GM21576 (cell line): Measurements from ENCODE around the gene E2F6.
"Not testable (repeated sequence)": the region's sequence is repeated elsewhere in the genome, so short reads cannot be mapped to it uniquely, and the experiment has no call there.

Experiments used
- ATAC-seq: cut with Tn5 transposase; IDR thresholded peaks from one replicate; pipeline ENCODE4 v1.9.1; 2021; ENCODE audit warnings: mild to moderate bottlenecking, moderate library complexity; ENCODE audit not compliant: unreplicated experiment

E2F6 gene

GRCh38 chr2:11416931-11417330 lies 49.0 kb downstream of the E2F6 start:
- no peak for ATAC-seq

GRCh38 chr2:11416186-11416585 lies 49.8 kb downstream of the E2F6 start:
- ATAC-seq = no peak

- no peak for ATAC-seq
These were observed 51.4 kb downstream of the E2F6 start for GRCh38 chr2:11414372-11415124.

GRCh38 chr2:11412449-11412810 lies 53.5 kb downstream of the E2F6 start:
- ATAC-seq = no peak

- no peak for ATAC-seq
These were observed 54.1 kb downstream of the E2F6 start for GRCh38 chr2:11411768-11412448.

- ATAC-seq = no peak
These were observed 54.7 kb downstream of the E2F6 start for GRCh38 chr2:11411244-11411643.

GRCh38 chr2:11410101-11410500 lies 55.9 kb downstream of the E2F6 start:
- no peak for ATAC-seq

- ATAC-seq = no peak
These were observed 56.4 kb downstream of the E2F6 start for GRCh38 chr2:11409572-11409959.

- no peak for ATAC-seq
These were observed 56.9 kb downstream of the E2F6 start for GRCh38 chr2:11408959-11409571.

GRCh38 chr2:11407413-11407812 lies 58.5 kb downstream of the E2F6 start:
- ATAC-seq = no peak

- no peak for ATAC-seq
These were observed 59.0 kb downstream of the E2F6 start for GRCh38 chr2:11406958-11407381.

- ATAC-seq = no peak
These were observed 59.5 kb downstream of the E2F6 start for GRCh38 chr2:11406267-11406957.

GRCh38 chr2:11405599-11406266 lies 60.2 kb downstream of the E2F6 start:
- ATAC-seq = no peak

GRCh38 chr2:11405074-11405406 lies 60.9 kb downstream of the E2F6 start:
- ATAC-seq = not testable (repeated sequence)

GRCh38 chr2:11404376-11405073 lies 61.4 kb downstream of the E2F6 start:
- no peak for ATAC-seq

GRCh38 chr2:11402436-11402835 lies 63.5 kb downstream of the E2F6 start:
- ATAC-seq = no peak

GRCh38 chr2:11399438-11399762 lies 66.6 kb downstream of the E2F6 start:
- no peak for ATAC-seq

- ATAC-seq = no peak
These were observed 67.1 kb downstream of the E2F6 start for GRCh38 chr2:11398750-11399437.

GRCh38 chr2:11397513-11397912 lies 68.4 kb downstream of the E2F6 start:
- no peak for ATAC-seq
